GM12872 (cell line): ENCODE results near the gene RGS3.

Source experiments
- CTCF ChIP-seq: IDR thresholded peaks from 3 replicates; pipeline ENCODE4 v1.5.1; 2011; ENCODE audit warnings: low read depth, mild to moderate bottlenecking, low read length, moderate library complexity; ENCODE audit not compliant: insufficient read depth

Gene RGS3

GRCh38 chr9:113454914-113455761 lies 8.4 kb upstream of the RGS3 start:
- TF ChIP-seq CTCF: no peak

- no peak for TF ChIP-seq CTCF
These were observed 7.3 kb upstream of the RGS3 start for GRCh38 chr9:113456235-113456634.

- TF ChIP-seq CTCF: no peak
These were observed 2.2 kb upstream of the RGS3 start for GRCh38 chr9:113461285-113461684.

- no peak for TF ChIP-seq CTCF
These were observed 1.6 kb upstream of the RGS3 start for GRCh38 chr9:113461943-113462342.

- TF ChIP-seq CTCF: no peak
These were observed 693 bp upstream of the RGS3 start for GRCh38 chr9:113462781-113463286.

- no peak for TF ChIP-seq CTCF
These were observed 746 bp downstream of the RGS3 start for GRCh38 chr9:113464286-113464660.

GRCh38 chr9:113465599-113466140 lies 2.1 kb downstream of the RGS3 start:
- no peak for TF ChIP-seq CTCF
